Osteocyte (in vitro differentiated cells): Measurements from ENCODE around the gene MS4A4A. TPM values are rescaled to one million over a fixed set of nuclear protein-coding genes. Genes with fewer than 3 reads are reported as not detected.

Experiments used
- DNase-seq: peaks from one replicate; pipeline ENCODE4 v3.0.0; 2021; ENCODE audit warnings: mixed read lengths; ENCODE audit not compliant: unreplicated experiment; ENCODE audit errors: extremely low spot score
- H3K27ac Mint-ChIP-seq: one replicate; pipeline ENCODE4 v1.8.0; 2021; ENCODE audit warnings: mild to moderate bottlenecking, mixed read lengths; ENCODE audit not compliant: unreplicated experiment
- H3K27me3 Mint-ChIP-seq: one replicate; pipeline ENCODE4 v1.8.0; 2021; ENCODE audit warnings: mixed read lengths; ENCODE audit not compliant: unreplicated experiment
- H3K36me3 Mint-ChIP-seq: one replicate; pipeline ENCODE4 v1.8.0; 2021; ENCODE audit warnings: mixed read lengths; ENCODE audit not compliant: unreplicated experiment
- H3K4me1 Mint-ChIP-seq: one replicate; pipeline ENCODE4 v1.8.0; 2021; ENCODE audit warnings: mixed read lengths; ENCODE audit not compliant: unreplicated experiment
- H3K4me3 Mint-ChIP-seq: one replicate; pipeline ENCODE4 v1.8.0; 2021; ENCODE audit warnings: mild to moderate bottlenecking, moderate library complexity, mixed read lengths; ENCODE audit not compliant: unreplicated experiment
- H3K9me3 Mint-ChIP-seq: one replicate; pipeline ENCODE4 v1.8.0; 2021; ENCODE audit warnings: mixed read lengths; ENCODE audit not compliant: unreplicated experiment
- total RNA-seq: library from RNA; stranded (reverse); gene quantifications from 2 replicates; pipeline ENCODE4 v1.2.1, GENCODE V29; 2021
- TF ChIP-seq, protein P1 (sequence below): fragments of 200-600 bp; sonication (generic); IDR thresholded peaks from 2 replicates; pipeline ENCODE4 v1.5.0; 2021; ENCODE audit warnings: antibody characterized with exemption, mild to moderate bottlenecking, moderate library complexity

The MS4A4A gene
- total RNA-seq, 1 donor from 2014 or later = not detected

DNA sequence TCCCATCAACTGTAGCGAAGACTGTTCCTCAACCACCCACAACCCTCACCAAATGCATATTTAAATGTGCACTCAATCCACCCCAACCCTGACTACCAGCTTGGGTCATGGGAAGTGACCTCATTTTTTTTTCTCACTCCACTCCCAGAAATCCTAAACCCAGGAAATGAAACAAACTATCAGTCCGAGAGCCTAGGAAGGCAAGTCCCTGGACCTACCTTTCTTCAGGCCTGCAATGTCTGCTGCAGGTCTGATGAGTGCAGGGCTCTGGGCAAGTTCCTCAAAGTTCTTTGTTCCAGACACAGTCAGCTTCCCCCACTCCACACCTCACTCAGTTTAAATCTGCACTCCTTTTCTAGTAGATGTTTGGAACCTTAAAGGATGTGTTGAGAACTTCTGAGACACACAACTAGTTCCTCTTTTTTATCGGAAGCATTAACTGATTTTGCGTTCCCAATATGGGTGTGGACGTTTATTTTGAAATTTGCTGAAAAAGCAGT is 37.7 kb upstream of the MS4A4A start, which contains the start of gene MS4A4E:
MS4A4E (minus strand) TSS at position 398 of the 500 bp plus-strand sequence. CDS start 13,082 bp downstream, outside the sequence.
- no peaks in the 10 kb centered on the region for H3K4me1 Mint-ChIP-seq
- peaks cover 45% of the 10 kb centered on the region for H3K27me3 Mint-ChIP-seq
- no peaks in the 10 kb centered on the region for H3K9me3 Mint-ChIP-seq
- no peak within 1 kb of the TSS for H3K27ac Mint-ChIP-seq
- no peak within 1 kb of the TSS for H3K4me3 Mint-ChIP-seq
- no peaks in the 10 kb centered on the region for H3K36me3 Mint-ChIP-seq
- DNase-seq = no peak
- TF ChIP-seq, protein P1, sequence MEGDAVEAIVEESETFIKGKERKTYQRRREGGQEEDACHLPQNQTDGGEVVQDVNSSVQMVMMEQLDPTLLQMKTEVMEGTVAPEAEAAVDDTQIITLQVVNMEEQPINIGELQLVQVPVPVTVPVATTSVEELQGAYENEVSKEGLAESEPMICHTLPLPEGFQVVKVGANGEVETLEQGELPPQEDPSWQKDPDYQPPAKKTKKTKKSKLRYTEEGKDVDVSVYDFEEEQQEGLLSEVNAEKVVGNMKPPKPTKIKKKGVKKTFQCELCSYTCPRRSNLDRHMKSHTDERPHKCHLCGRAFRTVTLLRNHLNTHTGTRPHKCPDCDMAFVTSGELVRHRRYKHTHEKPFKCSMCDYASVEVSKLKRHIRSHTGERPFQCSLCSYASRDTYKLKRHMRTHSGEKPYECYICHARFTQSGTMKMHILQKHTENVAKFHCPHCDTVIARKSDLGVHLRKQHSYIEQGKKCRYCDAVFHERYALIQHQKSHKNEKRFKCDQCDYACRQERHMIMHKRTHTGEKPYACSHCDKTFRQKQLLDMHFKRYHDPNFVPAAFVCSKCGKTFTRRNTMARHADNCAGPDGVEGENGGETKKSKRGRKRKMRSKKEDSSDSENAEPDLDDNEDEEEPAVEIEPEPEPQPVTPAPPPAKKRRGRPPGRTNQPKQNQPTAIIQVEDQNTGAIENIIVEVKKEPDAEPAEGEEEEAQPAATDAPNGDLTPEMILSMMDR = no peak

DNA sequence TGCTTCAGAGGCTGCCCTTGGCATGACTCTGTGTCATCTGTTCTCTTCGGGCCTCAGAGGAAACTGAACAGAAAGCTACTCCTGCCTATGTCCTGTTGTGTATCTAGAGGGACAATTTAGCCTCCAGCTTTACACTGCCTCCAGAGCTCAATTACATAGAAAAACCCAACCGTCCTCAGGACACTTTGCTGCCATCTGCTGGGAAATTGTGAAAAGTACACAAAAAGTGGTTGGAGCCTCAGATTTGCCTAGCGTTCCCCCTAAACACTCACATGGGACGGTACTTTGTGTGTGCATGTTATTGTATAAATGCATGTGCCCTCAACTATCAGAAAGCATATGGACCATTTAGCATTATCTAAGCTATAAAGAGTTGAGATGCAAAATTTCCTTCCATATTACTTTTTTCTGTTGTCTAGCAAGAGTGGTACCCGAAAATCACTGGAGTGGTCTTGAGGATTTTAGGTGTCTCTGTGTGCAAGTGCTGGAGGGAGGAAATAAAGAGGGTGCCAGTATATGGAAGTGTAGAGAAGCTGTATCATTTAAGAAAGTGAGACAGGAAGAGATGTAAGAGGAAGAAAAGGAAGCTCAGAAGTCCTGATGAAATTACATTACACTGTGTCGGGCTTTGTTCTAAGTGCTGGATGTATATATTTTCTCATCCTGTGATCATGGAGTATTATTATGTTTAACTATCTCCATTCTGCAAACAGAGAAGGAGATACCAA is 28.8 kb upstream of the MS4A4A start:
- DNase-seq = no peak
- H3K27me3 Mint-ChIP-seq = peaks cover 61% of the 10 kb centered on the region
- H3K36me3 Mint-ChIP-seq = no peaks in the 10 kb centered on the region
- TF ChIP-seq, protein P1 = peak; percentile 62
- H3K4me1 Mint-ChIP-seq = no peaks in the 10 kb centered on the region
- no peak overlapping the region for H3K4me3 Mint-ChIP-seq
- no peak overlapping the region for H3K27ac Mint-ChIP-seq
- H3K9me3 Mint-ChIP-seq = no peaks in the 10 kb centered on the region

DNA sequence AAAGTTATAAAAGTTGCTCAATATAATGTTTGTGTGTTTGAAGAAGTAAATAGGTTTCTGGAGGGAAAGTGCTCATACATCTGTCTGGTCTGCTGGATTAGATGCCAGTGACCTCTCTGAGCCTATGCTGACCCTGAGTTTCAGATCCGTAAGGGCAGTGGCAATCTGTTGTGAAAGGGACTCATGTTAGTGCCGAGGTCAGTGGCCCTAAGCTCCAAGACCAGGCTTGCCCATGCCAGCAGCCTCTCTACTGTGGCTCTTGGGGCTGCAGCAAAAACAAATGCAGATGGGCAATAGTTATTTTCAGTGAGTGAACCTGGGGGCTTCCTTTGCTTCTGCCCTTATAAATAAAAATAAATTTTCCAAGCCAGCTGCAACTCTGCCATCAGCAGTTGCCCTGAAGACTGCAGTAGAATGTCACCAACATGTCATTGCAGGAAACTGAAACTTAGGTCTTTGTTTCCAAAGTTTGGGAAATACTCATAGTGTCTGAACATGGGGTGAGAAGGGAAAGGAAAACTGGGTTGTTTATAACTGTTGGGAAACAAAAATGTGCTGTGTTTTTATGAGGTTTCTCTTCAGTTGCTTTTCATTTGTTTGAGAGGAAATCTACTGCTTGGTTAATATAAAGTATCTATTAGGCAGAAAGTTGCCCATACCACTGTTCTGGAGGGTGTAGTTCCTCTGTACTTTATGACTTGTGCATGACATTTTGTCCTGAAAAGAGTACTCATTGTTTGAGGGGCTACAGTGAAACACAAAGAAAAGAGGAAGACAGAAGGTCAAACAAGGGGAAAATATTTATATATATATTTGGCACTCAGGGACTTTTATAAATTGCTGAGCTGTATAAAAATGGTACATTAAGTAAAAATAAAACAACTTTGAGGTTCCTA is 28.0 kb upstream of the MS4A4A start:
- no peak for DNase-seq
- Mint-ChIP-seq H3K36me3 (no peaks in the 10 kb centered on the region), H3K27ac (no peak overlapping the region), H3K9me3 (no peaks in the 10 kb centered on the region), H3K4me1 (no peaks in the 10 kb centered on the region), H3K4me3 (no peak overlapping the region), H3K27me3 (peaks cover 55% of the 10 kb centered on the region)
- TF ChIP-seq, protein P1 = no peak

DNA sequence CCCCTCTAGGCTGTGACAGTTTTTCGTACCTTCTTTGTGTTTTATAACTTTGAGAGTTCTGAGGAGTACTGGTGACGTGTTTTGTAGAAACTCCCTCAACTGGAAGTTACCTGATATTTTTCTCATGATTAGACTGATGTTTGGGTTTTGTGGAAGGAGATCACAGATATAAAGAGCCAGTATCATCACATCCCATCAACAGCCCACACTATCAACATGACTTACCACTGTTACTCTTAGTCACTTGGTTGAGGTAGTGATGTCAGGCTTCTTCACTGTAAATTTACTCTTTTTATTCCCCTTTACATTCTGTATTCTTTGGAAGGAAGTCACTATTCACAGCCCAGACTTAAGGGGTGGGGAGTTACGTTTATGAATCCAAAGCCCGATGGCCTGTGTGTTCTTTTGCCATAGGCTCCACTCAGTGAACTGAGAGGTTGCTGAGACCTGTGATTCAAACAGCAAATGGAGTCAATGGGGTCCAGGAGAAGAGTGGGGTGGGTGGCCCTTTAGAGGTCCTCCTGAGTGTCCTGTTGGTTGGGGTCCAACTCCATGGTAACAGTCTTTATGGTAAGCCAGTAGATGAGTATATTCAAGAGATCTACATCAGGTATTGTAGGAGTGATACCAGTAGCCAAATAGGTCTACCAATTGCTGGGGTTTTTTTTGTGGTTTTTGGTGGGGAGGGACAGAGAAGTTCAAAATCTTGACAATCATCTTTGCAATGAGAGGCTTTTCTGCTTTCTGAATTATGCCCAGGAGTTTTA is 22.3 kb upstream of the MS4A4A start:
- no peaks in the 10 kb centered on the region for H3K36me3 Mint-ChIP-seq
- no peak for DNase-seq
- no peaks in the 10 kb centered on the region for H3K9me3 Mint-ChIP-seq
- peaks cover 28% of the 10 kb centered on the region for H3K27me3 Mint-ChIP-seq
- H3K4me1 Mint-ChIP-seq = no peaks in the 10 kb centered on the region
- TF ChIP-seq, protein P1 = no peak
- no peak overlapping the region for H3K4me3 Mint-ChIP-seq
- H3K27ac Mint-ChIP-seq = no peak overlapping the region
